ENCODE measurements around the gene SYNE1. TPM values are rescaled to one million over a fixed set of nuclear protein-coding genes. Genes with fewer than 3 reads are reported as not detected.
A peak's percentile ranks its signal among the peaks of the same experiment; 100 is the strongest.

Gene SYNE1
- total RNA-seq, 4 donors from 2014 or later: 120 to 163 (median 137) TPM

DNA sequence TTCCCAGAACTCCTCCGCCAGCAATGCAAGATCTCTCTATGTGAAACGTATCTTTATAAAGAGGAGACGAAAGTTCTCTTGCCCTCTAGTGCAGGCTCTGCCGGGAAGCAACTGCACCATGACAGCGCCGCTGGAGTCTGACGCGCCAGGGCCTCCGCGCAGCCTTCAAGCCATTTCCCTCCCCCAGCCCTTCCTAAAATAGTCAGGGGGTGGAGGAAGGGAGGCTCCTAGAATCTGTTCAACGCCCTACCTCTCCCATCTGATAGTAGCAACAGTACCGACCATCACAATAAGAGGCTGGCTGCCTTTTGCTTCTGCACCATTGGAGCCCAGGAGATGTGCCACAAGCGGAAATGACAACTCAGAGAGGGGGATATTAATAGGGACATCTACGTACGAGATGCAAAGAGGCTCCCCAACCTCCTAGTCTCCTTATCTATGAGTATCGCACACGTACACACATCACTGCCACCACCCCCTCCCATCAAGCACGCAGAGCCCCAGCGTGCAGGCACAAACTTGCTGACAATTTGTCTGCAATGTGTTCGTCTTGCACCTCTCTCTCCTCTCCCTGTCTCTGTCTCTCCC is 1.0 kb downstream of the SYNE1 start:
- peak overlapping the region in 2 of 4 donors; percentile 50 to 70 for H3K27ac ChIP-seq
- no peaks in the 10 kb centered on the region for H3K9me3 ChIP-seq
- TF ChIP-seq POLR2A (IDR thresholded peaks at IDR 0.05) (no peak), EP300 (IDR thresholded peaks at IDR 0.05) (peak in 1 of 2 donors; percentile 17)
- TF ChIP-seq, protein P1, sequence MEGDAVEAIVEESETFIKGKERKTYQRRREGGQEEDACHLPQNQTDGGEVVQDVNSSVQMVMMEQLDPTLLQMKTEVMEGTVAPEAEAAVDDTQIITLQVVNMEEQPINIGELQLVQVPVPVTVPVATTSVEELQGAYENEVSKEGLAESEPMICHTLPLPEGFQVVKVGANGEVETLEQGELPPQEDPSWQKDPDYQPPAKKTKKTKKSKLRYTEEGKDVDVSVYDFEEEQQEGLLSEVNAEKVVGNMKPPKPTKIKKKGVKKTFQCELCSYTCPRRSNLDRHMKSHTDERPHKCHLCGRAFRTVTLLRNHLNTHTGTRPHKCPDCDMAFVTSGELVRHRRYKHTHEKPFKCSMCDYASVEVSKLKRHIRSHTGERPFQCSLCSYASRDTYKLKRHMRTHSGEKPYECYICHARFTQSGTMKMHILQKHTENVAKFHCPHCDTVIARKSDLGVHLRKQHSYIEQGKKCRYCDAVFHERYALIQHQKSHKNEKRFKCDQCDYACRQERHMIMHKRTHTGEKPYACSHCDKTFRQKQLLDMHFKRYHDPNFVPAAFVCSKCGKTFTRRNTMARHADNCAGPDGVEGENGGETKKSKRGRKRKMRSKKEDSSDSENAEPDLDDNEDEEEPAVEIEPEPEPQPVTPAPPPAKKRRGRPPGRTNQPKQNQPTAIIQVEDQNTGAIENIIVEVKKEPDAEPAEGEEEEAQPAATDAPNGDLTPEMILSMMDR (IDR thresholded peaks at IDR 0.05): no peak
- H3K4me3 ChIP-seq: peak overlapping the region; percentile 46 to 65 (median 54)
- WGBS, 2 donors: 2 to 8% methylated on average over 20 of the region's 20 CpGs
- H3K4me1 ChIP-seq: peaks cover 0 to 23% (median 4%) of the 10 kb centered on the region in 4 donors
- H3K27me3 ChIP-seq: peaks cover 0 to 4% of the 10 kb centered on the region in 2 donors
- no peak for DNase-seq (ENCODE audit: low spot score in 2 of 2)
- no peaks in the 10 kb centered on the region for H3K36me3 ChIP-seq

DNA sequence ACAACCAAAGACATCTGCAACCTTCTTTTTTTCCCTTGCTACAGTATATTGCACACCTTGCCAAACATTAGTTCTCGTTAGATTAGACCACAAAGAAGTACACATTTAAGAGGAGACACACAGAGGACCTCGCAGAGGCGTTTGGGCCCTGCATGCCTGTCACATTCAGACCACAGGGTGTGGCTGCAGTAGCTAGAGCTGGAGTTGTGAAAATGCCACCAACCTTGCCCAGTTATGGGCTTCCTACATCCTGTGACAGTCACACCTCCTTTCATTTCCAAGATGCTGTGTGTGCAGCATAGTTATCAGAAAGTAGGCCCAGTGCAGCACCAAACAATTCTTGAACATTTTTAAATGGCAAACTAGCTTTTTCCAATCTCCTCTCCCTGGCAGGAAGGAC is 2.4 kb downstream of the SYNE1 start:
- no peak for TF ChIP-seq EP300 (IDR thresholded peaks at IDR 0.05)
- TF ChIP-seq, protein P1 (IDR thresholded peaks at IDR 0.05): no peak
- no peak for TF ChIP-seq POLR2A (IDR thresholded peaks at IDR 0.05)
- Histone ChIP-seq H3K4me3 (no peak overlapping the region), H3K4me1 (peaks cover 0 to 23% (median 4%) of the 10 kb centered on the region in 4 donors), H3K27me3 (peaks cover 0 to 4% of the 10 kb centered on the region in 2 donors), H3K9me3 (no peaks in the 10 kb centered on the region), H3K36me3 (no peaks in the 10 kb centered on the region), H3K27ac (no peak overlapping the region)
- WGBS, 2 donors: 83 to 89% methylated on average over 3 of the region's 3 CpGs
- no peak for DNase-seq (ENCODE audit: low spot score in 2 of 2)

DNA sequence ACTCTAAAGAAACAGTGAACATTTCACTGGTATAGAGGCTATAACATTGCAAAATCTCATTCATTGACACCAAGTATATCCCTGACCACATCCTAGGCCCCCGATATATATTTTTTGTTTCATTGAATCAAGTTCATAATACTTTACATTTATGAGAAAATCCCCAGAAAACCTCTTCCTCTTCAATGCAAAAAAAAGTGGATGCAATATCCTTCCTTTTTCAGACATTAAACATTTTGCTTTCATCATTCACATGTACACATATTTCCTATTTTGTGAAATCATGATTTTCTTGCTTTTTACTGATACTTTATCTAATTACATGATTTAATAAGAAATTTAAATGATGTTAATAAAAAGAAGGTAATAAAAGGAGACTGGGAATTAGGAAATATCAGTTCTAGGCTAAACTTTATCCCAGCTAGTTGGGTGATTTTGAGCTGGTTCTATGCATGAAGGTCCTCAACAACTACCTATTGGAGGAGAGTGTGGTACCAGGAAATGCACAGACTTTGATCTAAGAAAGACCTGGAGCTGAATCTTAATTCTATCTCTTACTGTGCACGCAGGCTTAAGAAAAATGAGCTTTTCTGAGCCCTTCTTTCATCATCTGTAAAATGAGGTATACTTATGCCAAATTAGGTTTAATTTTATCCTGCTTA is 4.9 kb downstream of the SYNE1 start:
- Histone ChIP-seq H3K27me3 (peaks cover 0 to 4% of the 10 kb centered on the region in 2 donors), H3K9me3 (no peaks in the 10 kb centered on the region), H3K4me3 (no peak overlapping the region), H3K27ac (no peak overlapping the region), H3K4me1 (peaks cover 0 to 16% (median 4%) of the 10 kb centered on the region in 4 donors), H3K36me3 (no peaks in the 10 kb centered on the region)
- TF ChIP-seq, protein P1 (IDR thresholded peaks at IDR 0.05): no peak
- TF ChIP-seq EP300 (IDR thresholded peaks at IDR 0.05) (no peak), POLR2A (IDR thresholded peaks at IDR 0.05) (no peak)
- WGBS, 2 donors: 85 to 97% methylated on average over 2 of the region's 2 CpGs
- DNase-seq (ENCODE audit: low spot score in 2 of 2): no peak

DNA sequence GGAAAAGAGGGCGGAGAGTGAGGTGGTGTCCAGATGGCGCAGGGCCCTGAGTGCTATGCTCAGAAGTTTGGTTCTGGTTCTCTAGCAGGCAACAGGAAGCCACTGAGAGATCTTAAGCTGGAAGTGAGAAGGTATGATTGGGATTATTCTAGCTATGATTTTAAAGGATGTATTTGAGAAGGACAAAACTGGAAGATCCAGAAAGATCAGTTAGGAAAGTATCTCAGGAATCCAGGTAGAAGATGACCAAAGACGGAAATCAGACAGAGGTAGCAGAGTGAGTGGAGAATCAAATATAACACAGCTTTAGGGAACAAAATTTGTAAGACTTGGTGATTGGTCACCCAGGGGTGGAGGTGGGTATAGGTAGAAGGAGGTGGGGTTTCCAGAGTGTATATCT is 5.8 kb downstream of the SYNE1 start:
- Histone ChIP-seq H3K4me3 (no peak overlapping the region), H3K27ac (no peak overlapping the region), H3K9me3 (no peaks in the 10 kb centered on the region), H3K27me3 (no peaks in the 10 kb centered on the region), H3K4me1 (peaks cover 0 to 10% (median 2%) of the 10 kb centered on the region in 4 donors), H3K36me3 (no peaks in the 10 kb centered on the region)
- TF ChIP-seq EP300 (IDR thresholded peaks at IDR 0.05) (no peak), POLR2A (IDR thresholded peaks at IDR 0.05) (no peak)
- TF ChIP-seq, protein P1 (IDR thresholded peaks at IDR 0.05): no peak
- WGBS, 2 donors: 96 to 97% methylated on average over 3 of the region's 3 CpGs
- DNase-seq (ENCODE audit: low spot score in 2 of 2): no peak

DNA sequence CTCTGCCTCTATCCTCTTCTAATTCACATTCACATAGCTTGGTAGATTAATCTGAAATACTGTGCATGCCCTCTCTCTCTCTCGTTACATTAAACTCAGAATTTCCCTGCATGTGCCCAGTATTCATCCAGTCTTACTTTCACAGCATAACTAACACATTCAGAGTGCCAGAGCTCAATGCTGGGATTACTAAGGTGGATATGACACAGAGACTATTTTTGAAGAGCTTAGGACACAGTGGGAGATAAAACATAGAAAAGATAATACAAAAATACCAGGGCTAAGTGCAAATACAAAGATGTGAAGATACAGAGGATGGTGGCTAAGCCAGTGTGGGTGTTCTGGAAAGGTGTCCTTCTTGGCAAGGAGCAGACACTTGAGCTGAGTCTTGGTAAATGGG is 6.3 kb downstream of the SYNE1 start:
- 63 to 77% methylated on average over 1 of the region's 1 CpG for WGBS, 2 donors
- no peak overlapping the region for H3K4me3 ChIP-seq

More for the DNA sequence above, 6.3 kb downstream of the SYNE1 start:
- DNase-seq (ENCODE audit: low spot score in 2 of 2): no peak
- no peaks in the 10 kb centered on the region for H3K36me3 ChIP-seq
- no peak overlapping the region for H3K27ac ChIP-seq
- H3K27me3 ChIP-seq: no peaks in the 10 kb centered on the region
- H3K4me1 ChIP-seq: peaks cover 0 to 4% (median under 1%) of the 10 kb centered on the region in 4 donors
- TF ChIP-seq EP300 (IDR thresholded peaks at IDR 0.05) (no peak), POLR2A (IDR thresholded peaks at IDR 0.05) (no peak)
- TF ChIP-seq, protein P1 (IDR thresholded peaks at IDR 0.05): no peak
- no peaks in the 10 kb centered on the region for H3K9me3 ChIP-seq
